Measurements from ENCODE around the gene AGAP1. TPM values are rescaled to one million over a fixed set of nuclear protein-coding genes. Genes with fewer than 3 reads are reported as not detected.

Gene AGAP1
- total and polyA plus RNA-seq, 2 donors (not counting 3 experiments of a cell fraction or from before 2014, with no cell fraction given): 10.2 to 20.9 TPM

DNA sequence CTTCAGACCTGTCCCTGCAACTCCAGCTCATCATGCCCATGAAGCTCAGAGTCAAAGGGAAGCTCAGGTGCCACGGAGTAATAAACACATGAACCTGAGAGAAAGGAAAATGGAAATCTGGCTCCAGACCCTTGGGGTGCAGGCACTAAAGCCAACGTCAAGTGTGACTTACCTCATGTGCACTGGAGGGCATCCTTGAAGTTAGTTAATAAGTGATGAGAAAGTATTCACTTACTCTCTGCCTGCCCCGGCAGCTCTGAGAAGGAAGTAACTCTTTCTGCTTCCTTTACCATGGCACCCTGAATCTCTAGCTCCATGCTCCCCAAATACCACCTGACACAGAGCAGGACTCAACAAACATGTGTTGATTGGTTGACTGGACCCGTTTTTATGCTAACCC is 21.4 kb upstream of the AGAP1 start:
- H3K27me3 ChIP-seq (ENCODE audit: control insufficient read depth in 2 of 2, insufficient read depth in 2 of 2, low read length in 2 of 2): no peaks in the 10 kb centered on the region
- no TSS peak for BruUV-seq (replicated peaks)
- DNase-seq (ENCODE audit: low read depth, low spot score) (no peak), FAIRE-seq (no peak)
- intact Hi-C loops (cut with micrococcal nuclease) (no loop called here), dilution Hi-C loops (cut with MboI; ENCODE audit: extremely low pct_ligation_motif_present, low sequenced_read_pairs) (no loop called here)
- no peak overlapping the region for H3K9ac ChIP-seq (replicated peaks; ENCODE audit: extremely low read depth, insufficient read depth, low read length)
- no peak overlapping the region for H3K27ac ChIP-seq (ENCODE audit: insufficient read depth, low read depth, low read length)
- no peaks in the 10 kb centered on the region for H3K9me3 ChIP-seq (replicated peaks; ENCODE audit: control insufficient read depth, insufficient read depth, low read length)
- no peaks in the 10 kb centered on the region for H4K20me1 ChIP-seq (replicated peaks; ENCODE audit: control insufficient read depth, extremely low read depth, insufficient read depth, low read length)
- POLR2A ChIA-PET: no interaction called here
- H3K9me1 ChIP-seq (replicated peaks; ENCODE audit: control insufficient read depth, extremely low read depth, insufficient read depth, low read length): no peaks in the 10 kb centered on the region
- no peaks in the 10 kb centered on the region for H3K4me1 ChIP-seq (ENCODE audit: control insufficient read depth, extremely low read depth, insufficient read depth, low read length)
- no peaks in the 10 kb centered on the region for H3K36me3 ChIP-seq (ENCODE audit: control insufficient read depth in 2 of 2, extremely low read depth in 1 of 2, insufficient read depth in 2 of 2, low read length in 2 of 2)
- no peak overlapping the region for H3K4me2 ChIP-seq (ENCODE audit: insufficient read depth, low read length)
- no peak overlapping the region for H2AFZ ChIP-seq (ENCODE audit: low read depth, low read length)
- H3K79me2 ChIP-seq (ENCODE audit: control insufficient read depth, insufficient read depth, low read length): no peaks in the 10 kb centered on the region
- CTCF ChIA-PET: no interaction called here
- H3K4me3 ChIP-seq (replicated peaks in 1 of 3; ENCODE audit: insufficient read depth in 1 of 3, low read depth in 1 of 3, low read length in 3 of 3): no peak overlapping the region
- no peak for TF ChIP-seq POLR2AphosphoS5 (IDR thresholded peaks at IDR 0.05; ENCODE audit: insufficient read depth, low read depth, low read length)
- TF ChIP-seq POLR2A (IDR thresholded peaks at IDR 0.05; ENCODE audit: low read depth, low read length): no peak
- TF ChIP-seq, protein P1, sequence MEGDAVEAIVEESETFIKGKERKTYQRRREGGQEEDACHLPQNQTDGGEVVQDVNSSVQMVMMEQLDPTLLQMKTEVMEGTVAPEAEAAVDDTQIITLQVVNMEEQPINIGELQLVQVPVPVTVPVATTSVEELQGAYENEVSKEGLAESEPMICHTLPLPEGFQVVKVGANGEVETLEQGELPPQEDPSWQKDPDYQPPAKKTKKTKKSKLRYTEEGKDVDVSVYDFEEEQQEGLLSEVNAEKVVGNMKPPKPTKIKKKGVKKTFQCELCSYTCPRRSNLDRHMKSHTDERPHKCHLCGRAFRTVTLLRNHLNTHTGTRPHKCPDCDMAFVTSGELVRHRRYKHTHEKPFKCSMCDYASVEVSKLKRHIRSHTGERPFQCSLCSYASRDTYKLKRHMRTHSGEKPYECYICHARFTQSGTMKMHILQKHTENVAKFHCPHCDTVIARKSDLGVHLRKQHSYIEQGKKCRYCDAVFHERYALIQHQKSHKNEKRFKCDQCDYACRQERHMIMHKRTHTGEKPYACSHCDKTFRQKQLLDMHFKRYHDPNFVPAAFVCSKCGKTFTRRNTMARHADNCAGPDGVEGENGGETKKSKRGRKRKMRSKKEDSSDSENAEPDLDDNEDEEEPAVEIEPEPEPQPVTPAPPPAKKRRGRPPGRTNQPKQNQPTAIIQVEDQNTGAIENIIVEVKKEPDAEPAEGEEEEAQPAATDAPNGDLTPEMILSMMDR (IDR thresholded peaks at IDR 0.05; ENCODE audit: extremely low read depth in 1 of 2, insufficient read depth in 1 of 2, low read depth in 1 of 2, low read length in 2 of 2): no peak
- no peak for TF ChIP-seq MAX (IDR thresholded peaks at IDR 0.05; ENCODE audit: insufficient read depth, insufficient read length)
- TF ChIP-seq MYC (IDR thresholded peaks at IDR 0.05; ENCODE audit: low read depth, low read length): no peak
- TF ChIP-seq GATA2 (IDR thresholded peaks at IDR 0.05; ENCODE audit: insufficient read depth, insufficient read length, low read depth, low read length): no peak
- TF ChIP-seq JUN (IDR thresholded peaks at IDR 0.05; ENCODE audit: borderline replicate concordance, insufficient read depth, insufficient read length, low read depth): no peak
- TF ChIP-seq FOS (IDR thresholded peaks at IDR 0.05; ENCODE audit: borderline replicate concordance, insufficient read depth, low read length): no peak
- no peak for TF ChIP-seq EZH2 (IDR thresholded peaks at IDR 0.05; ENCODE audit: borderline replicate concordance, low read depth, low read length, severe bottlenecking)

Measured in endothelial cell of umbilical vein (primary cell).